Tongue (tissue), 3 donors: Measurements from ENCODE around the gene TRPM6. TPM values are rescaled to one million over a fixed set of nuclear protein-coding genes. Genes with fewer than 3 reads are reported as not detected.

Experiments used
- DNase-seq: peaks from one replicate; pipeline ENCODE4 v3.0.0-alpha.2; 2015
- small RNA-seq: library from RNA; depleted of rRNA; stranded (forward); fragments of <200 nt; gene quantifications from one replicate; pipeline ENCODE3, GENCODE V24; 2014; ENCODE audit warnings: low replicate concordance
- total RNA-seq: library from RNA; depleted of rRNA; stranded (reverse); fragments of >200 nt; gene quantifications from one replicate; pipeline ENCODE4 v1.2.3, GENCODE V29; 2014

The TRPM6 gene
- total RNA-seq, 1 donor from 2014 or later = 0.72 TPM

DNA sequence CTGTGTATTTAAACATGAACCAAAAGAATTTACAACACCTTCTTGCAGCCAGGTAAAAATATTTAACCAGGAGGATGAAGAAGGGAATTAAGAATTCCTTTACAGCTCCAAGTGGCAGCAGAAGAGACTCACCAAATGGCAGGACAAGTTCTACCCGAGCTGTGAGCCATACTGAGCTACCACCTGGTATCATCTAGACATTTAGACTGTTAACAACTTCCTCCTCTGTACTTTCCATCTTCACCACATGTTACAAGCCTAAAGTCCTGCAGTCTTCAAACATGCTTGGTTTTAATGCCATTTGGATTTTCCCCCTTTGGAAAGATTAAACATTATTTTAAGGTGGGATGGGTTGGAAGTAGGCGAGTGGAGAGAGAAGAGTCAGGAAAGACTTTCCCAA lies 190.2 kb downstream of the TRPM6 start:
- no peak for DNase-seq

DNA sequence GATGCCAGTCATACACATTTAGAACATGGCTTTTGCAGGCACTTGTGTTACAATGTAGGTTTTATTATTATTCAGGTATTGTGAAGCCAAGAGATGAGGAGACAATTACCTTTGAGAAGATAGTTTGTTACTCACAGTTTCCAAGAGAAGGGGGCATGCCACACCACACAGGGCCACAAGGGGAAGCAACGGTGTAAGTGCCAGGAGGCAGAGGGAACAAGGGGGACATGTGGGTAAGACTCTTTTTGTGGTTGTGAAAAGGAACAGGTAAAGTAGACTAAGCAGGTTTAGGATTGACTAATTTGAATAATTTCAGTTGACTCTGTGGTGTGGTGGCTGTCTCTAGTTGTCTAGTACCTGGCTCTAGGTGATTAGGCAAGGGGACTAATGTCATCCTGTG lies 191.2 kb downstream of the TRPM6 start:
- DNase-seq = no peak

- DNase-seq = no peak
These were observed 196.7 kb downstream of the TRPM6 start for GRCh38 chr9:74691058-74691457.

GRCh38 chr9:74683322-74683721 lies 204.4 kb downstream of the TRPM6 start:
- DNase-seq = no peak

DNA sequence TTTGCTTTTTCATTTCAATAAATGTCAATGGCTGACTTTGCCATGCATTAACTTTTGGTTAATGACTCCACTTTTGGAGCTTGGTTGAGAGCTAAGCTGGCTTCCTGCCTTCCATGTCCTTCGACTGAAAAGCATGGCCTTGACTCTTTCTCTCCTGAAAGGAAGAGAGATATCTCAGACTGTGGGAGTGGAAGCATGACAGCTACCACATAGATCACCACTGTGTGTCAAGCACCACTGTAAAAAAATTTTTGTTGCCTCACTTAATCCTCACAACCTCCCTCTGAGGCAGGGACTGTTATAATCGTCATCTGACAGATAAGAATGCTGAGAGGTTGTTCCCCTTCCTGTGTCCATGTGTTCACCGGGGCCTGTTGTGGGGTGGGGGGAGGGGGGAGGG lies 205.8 kb downstream of the TRPM6 start:
- DNase-seq = no peak

- no peak for DNase-seq
These were observed 213.6 kb downstream of the TRPM6 start for GRCh38 chr9:74674077-74674476.

Small RNAs within 50 kb of the gene (small RNA-seq; reads per million reads assigned to genes)
- gene RNU6-445P = not detected

Other genes starting within 250 kb of the TRPM6 start
- 6.6 TPM for gene C9orf40, start 65.0 kb upstream of the TRPM6 start, total RNA-seq
- 39.8 TPM for gene CARNMT1, start 140.4 kb upstream of the TRPM6 start, total RNA-seq
- 12.3 TPM for gene NMRK1, start 200.2 kb upstream of the TRPM6 start, total RNA-seq
- gene OSTF1, start 200.6 kb upstream of the TRPM6 start, total RNA-seq = 17.8 TPM